Activated T-helper 1 cell treated with anti-CD3 and anti-CD28 coated beads, Interleukin-12 subunit alpha, Interleukin-12 subunit beta, Interleukin-2, Interleukin-4 antibody, amounts not matched to agents 30 ng/mL and 10 ng/mL and 1 ng/mL, durations not matched to agents 14 hours and 24 hours and 36 hours (primary cell): ENCODE results near the gene ALOX5. TPM values are rescaled to one million over a fixed set of nuclear protein-coding genes. Genes with fewer than 3 reads are reported as not detected.

Experiments
- DNase-seq: peaks from one replicate; pipeline ENCODE4 v3.0.0; 2021; ENCODE audit warnings: low spot score
- H3K27ac Mint-ChIP-seq: one replicate; pipeline ENCODE4 v1.8.0; 2021; ENCODE audit warnings: mild to moderate bottlenecking, mixed read lengths
- H3K27me3 Mint-ChIP-seq: one replicate; pipeline ENCODE4 v1.8.0; 2022; ENCODE audit warnings: mild to moderate bottlenecking, moderate library complexity, mixed read lengths; ENCODE audit not compliant: insufficient read depth
- H3K36me3 Mint-ChIP-seq: one replicate; pipeline ENCODE4 v1.8.0; 2021; ENCODE audit warnings: low read depth, mixed read lengths
- H3K4me1 Mint-ChIP-seq: one replicate; pipeline ENCODE4 v1.8.0; 2021; ENCODE audit warnings: low read depth, mixed read lengths
- H3K4me3 Mint-ChIP-seq: one replicate; pipeline ENCODE4 v1.8.0; 2021; ENCODE audit warnings: mild to moderate bottlenecking, moderate library complexity, mixed read lengths
- H3K9me3 Mint-ChIP-seq: one replicate; pipeline ENCODE4 v1.8.0; 2021; ENCODE audit warnings: mixed read lengths
- intact Hi-C: fragments of 100-400 bp; cut with micrococcal nuclease; formaldehyde crosslinking; loops from one replicate; pipeline ENCODE4 v1.15.1; 2024
- total RNA-seq: library from RNA; stranded (reverse); gene quantifications from 2 replicates; pipeline ENCODE4 v1.2.3, GENCODE V29; 2022

The ALOX5 gene
- total RNA-seq, 1 donor from 2014 or later = 2.9 TPM

DNA sequence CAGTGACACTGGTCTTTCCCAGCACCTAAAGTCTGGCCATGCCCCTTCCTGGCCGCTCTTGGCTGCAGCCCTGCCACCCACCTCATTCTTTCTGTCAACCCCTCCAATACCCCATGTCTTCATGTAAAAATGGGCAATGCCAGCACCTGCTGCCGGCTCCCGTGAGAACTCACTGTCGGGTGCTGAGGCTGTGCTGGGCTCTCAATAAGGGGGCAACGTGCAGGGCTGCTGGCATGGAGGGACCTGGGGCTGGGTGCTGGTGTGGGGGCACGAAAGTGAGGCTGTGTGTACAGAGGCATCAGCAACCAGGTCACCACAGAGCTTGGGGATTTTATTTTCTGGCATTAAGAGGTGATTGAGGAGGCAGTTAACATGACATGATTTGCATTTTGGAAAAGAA, 65.3 kb downstream of the ALOX5 start:
- H3K27me3 Mint-ChIP-seq = peaks cover 2% of the 10 kb centered on the region
- no peak for DNase-seq
- H3K36me3 Mint-ChIP-seq = peaks cover 3% of the 10 kb centered on the region
- no peak overlapping the region for H3K27ac Mint-ChIP-seq
- H3K4me1 Mint-ChIP-seq = peaks cover 20% of the 10 kb centered on the region
- intact Hi-C loops = no loop called here
- H3K9me3 Mint-ChIP-seq = no peaks in the 10 kb centered on the region
- H3K4me3 Mint-ChIP-seq = no peak overlapping the region

DNA sequence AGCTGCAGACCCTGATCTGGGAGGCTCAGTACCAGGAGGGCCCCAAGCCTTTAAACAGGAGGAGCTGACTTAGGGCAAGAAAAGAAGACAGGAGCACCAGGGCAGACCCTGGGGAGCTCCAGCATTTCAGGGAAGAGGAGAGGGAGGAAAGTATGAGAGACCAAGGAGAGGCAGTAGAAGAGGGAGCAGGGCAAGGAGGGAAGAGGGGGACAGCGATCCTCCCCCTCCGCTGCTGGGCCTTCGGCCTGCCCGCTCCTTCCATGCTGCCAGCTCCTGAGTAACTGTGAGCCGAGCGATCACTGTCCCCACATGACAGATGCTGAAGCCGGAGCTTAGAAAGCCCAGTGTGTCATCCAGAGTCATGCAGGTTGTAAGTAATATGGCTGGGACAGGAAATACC, 65.9 kb downstream of the ALOX5 start:
- Mint-ChIP-seq H3K4me3 (no peak overlapping the region), H3K27ac (no peak overlapping the region), H3K36me3 (no peaks in the 10 kb centered on the region), H3K4me1 (peaks cover 15% of the 10 kb centered on the region), H3K9me3 (no peaks in the 10 kb centered on the region), H3K27me3 (peaks cover 2% of the 10 kb centered on the region)
- intact Hi-C loops = no loop called here
- no peak for DNase-seq

DNA sequence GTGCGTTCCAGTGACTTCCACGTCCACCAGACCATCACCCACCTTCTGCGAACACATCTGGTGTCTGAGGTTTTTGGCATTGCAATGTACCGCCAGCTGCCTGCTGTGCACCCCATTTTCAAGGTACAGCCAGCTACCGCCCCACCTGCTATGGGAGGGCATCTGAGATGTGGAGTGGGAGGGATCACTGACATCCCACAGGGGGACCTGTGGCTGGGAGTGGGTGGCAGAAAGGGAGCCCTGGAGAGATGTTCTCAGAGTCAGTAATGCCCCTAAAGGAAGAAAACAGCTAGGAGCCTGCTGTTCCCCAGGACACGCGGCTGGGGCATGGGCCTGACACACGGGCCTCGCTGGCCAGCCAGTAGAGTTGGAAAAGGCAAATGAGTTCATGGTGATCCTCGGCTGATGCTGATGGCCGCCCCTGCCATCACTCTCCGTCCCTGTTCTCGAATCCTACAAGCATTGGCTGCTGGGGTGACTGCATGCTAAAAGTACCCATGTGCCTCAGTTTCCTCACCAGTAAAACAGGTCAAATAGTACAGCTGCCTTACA, 66.6 kb downstream of the ALOX5 start:
- H3K27me3 Mint-ChIP-seq = peaks cover 2% of the 10 kb centered on the region
- intact Hi-C loops = no loop called here
- no peaks in the 10 kb centered on the region for H3K36me3 Mint-ChIP-seq
- no peak overlapping the region for H3K27ac Mint-ChIP-seq
- no peak for DNase-seq
- no peak overlapping the region for H3K4me3 Mint-ChIP-seq
- H3K9me3 Mint-ChIP-seq = no peaks in the 10 kb centered on the region
- H3K4me1 Mint-ChIP-seq = peaks cover 14% of the 10 kb centered on the region

DNA sequence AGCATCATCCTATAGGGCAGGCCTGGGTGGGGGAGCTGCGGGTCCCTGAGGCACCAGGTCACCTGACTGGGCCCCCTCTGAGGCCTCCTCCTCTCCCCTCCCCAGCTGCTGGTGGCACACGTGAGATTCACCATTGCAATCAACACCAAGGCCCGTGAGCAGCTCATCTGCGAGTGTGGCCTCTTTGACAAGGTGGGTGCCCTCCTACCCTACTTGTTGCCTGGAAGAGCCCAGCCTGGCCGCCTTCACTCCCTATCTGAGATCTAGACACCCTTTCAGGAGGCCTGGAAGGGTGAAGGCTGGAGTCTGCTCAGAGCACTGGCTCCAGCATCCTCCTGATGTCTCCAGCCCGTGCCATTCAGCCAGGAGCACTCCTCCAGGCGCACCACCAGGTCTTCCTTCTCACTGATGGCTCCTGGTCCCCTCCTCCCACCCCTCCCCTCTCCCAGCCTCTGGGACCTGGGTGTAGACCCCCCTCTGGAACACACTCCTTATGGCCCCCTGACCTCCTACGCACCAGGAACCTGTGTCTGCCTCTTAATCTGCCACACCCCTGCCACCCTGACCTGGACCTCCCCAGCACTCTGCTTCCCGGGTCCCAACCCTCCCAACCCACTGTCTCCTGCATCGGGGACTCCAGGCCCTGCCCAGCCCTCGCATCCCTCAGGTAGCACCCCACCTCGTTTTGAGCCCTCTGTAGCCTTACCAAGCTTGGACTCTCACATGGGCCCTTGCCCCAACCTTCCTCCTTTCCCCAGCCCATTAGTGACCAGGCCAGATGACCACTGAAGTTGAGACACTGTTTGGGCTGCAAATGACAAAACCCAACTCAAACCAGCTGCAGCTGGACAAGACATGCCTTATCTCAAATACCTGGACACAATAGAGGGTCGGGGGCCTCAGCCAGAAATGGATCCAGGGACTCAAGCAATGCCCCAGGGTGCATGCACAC, 67.5 kb downstream of the ALOX5 start:
- no peak overlapping the region for H3K4me3 Mint-ChIP-seq
- no peak overlapping the region for H3K27ac Mint-ChIP-seq
- intact Hi-C loops = no loop called here
- peaks cover 4% of the 10 kb centered on the region for H3K27me3 Mint-ChIP-seq
- no peaks in the 10 kb centered on the region for H3K9me3 Mint-ChIP-seq
- no peak for DNase-seq
- H3K36me3 Mint-ChIP-seq = no peaks in the 10 kb centered on the region
- peaks cover 14% of the 10 kb centered on the region for H3K4me1 Mint-ChIP-seq

GRCh38 chr10:45442251-45442650, 68.2 kb downstream of the ALOX5 start:
- H3K27me3 Mint-ChIP-seq = peaks cover 7% of the 10 kb centered on the region
- intact Hi-C loops = no loop called here
- no peak for DNase-seq
- H3K27ac Mint-ChIP-seq = no peak overlapping the region
- no peaks in the 10 kb centered on the region for H3K9me3 Mint-ChIP-seq
- H3K36me3 Mint-ChIP-seq = no peaks in the 10 kb centered on the region
- H3K4me1 Mint-ChIP-seq = peaks cover 14% of the 10 kb centered on the region
- H3K4me3 Mint-ChIP-seq = no peak overlapping the region

DNA sequence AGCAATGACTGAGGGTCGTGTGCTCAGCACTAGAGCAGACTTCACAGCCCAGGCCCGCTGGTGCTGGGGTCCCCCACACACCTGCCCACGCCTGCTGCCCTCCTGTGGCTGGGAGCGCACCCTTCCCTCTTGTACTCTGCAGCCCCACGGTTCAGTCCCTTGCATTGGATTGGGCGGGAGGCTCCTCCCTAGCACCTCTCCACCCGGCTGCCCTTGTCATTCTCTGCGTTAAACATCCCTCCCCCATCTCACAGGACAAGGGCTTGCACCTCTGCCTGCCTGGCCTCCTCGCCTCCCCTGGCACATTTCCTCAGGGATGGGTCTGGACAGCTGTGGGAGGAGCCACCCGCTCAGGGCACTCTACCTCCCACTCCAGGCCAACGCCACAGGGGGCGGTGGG, 68.6 kb downstream of the ALOX5 start:
- Mint-ChIP-seq H3K36me3 (no peaks in the 10 kb centered on the region), H3K4me3 (no peak overlapping the region), H3K9me3 (no peaks in the 10 kb centered on the region), H3K27me3 (peaks cover 7% of the 10 kb centered on the region), H3K27ac (no peak overlapping the region), H3K4me1 (peaks cover 11% of the 10 kb centered on the region)
- DNase-seq = no peak
- intact Hi-C loops = no loop called here

DNA sequence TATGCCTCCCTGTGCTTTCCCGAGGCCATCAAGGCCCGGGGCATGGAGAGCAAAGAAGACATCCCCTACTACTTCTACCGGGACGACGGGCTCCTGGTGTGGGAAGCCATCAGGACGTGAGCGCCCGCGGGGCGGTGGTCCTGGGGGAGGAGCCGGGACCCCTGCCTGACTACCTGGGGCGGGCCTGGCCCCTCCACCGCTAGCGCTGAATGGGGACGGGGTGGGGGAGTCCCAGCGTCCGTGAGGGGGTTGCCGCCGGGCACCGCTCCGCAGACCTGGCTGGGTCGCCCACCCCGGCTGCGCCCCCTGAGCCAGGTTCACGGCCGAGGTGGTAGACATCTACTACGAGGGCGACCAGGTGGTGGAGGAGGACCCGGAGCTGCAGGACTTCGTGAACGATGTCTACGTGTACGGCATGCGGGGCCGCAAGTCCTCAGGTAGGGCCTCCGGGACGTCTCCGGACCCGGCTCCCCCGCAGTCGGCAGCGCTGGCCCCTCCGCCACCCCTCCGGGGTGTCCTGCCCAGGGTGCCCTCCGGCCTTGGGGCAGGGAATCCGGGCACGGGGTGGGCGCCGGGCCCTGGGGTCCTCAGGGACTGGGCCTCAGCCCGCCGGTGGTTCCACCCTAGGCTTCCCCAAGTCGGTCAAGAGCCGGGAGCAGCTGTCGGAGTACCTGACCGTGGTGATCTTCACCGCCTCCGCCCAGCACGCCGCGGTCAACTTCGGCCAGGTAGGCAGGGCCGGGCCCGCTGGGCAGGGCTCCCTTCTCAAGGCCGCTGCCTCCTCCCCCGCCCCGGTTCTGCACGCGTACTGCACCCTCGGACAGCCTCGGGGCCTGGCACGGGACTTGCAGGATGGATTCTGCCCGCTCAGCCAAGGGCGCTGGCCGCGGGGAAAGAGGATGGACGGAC, 69.3 kb downstream of the ALOX5 start:
- no peak overlapping the region for H3K27ac Mint-ChIP-seq
- no peaks in the 10 kb centered on the region for H3K9me3 Mint-ChIP-seq
- no peak for DNase-seq
- peaks cover 4% of the 10 kb centered on the region for H3K27me3 Mint-ChIP-seq
- H3K4me1 Mint-ChIP-seq = peaks cover 4% of the 10 kb centered on the region
- H3K4me3 Mint-ChIP-seq = no peak overlapping the region
- H3K36me3 Mint-ChIP-seq = no peaks in the 10 kb centered on the region
- intact Hi-C loops = no loop called here

DNA sequence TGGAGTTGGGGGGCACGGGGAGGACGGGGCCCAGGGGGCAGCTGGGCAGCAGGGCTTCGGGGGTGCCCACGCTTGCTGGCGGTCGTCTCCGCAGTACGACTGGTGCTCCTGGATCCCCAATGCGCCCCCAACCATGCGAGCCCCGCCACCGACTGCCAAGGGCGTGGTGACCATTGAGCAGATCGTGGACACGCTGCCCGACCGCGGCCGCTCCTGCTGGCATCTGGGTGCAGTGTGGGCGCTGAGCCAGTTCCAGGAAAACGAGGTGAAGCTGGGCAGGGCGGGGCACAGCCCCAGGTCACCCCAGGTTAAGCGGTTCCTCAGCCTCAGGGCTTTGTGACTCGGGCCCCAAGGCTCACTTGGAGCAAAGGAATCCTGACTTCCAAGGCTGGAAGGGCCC, 70.0 kb downstream of the ALOX5 start:
- Mint-ChIP-seq H3K36me3 (no peaks in the 10 kb centered on the region), H3K4me1 (peaks cover 3% of the 10 kb centered on the region), H3K27ac (no peak overlapping the region), H3K4me3 (no peak overlapping the region), H3K27me3 (peaks cover 4% of the 10 kb centered on the region), H3K9me3 (no peaks in the 10 kb centered on the region)
- intact Hi-C loops = no loop called here
- DNase-seq = no peak

DNA sequence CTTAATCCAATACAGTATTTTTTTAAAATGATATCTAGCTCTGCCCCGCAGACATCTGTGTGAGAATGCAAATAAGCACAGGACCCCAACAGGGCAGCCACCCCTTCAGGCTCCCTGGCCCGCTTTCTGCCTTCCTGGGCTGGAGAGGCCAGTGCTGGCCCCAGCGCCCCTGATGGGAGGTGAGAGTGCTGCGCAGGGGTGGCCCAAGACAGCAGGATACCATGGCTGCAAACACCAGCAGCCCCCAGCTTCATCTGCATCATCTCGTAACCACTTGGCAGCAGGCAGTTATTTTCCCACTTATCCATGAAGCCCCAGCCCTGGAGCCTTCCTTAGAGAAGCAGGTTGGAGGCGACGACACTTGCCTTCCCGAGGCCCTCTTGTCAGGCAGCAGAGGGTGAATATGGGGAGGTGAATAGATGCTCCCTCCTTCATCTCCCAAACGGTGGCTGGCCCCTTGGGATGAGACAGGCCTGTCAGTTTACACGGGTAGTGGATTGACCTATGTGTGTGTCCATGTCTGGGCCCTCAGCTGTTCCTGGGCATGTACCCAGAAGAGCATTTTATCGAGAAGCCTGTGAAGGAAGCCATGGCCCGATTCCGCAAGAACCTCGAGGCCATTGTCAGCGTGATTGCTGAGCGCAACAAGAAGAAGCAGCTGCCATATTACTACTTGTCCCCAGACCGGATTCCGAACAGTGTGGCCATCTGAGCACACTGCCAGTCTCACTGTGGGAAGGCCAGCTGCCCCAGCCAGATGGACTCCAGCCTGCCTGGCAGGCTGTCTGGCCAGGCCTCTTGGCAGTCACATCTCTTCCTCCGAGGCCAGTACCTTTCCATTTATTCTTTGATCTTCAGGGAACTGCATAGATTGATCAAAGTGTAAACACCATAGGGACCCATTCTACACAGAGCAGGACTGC, 71.2 kb downstream of the ALOX5 start:
- Mint-ChIP-seq H3K4me3 (no peak overlapping the region), H3K9me3 (no peaks in the 10 kb centered on the region), H3K27ac (no peak overlapping the region), H3K27me3 (peaks cover 4% of the 10 kb centered on the region), H3K36me3 (no peaks in the 10 kb centered on the region), H3K4me1 (peaks cover 3% of the 10 kb centered on the region)
- intact Hi-C loops = no loop called here
- no peak for DNase-seq

DNA sequence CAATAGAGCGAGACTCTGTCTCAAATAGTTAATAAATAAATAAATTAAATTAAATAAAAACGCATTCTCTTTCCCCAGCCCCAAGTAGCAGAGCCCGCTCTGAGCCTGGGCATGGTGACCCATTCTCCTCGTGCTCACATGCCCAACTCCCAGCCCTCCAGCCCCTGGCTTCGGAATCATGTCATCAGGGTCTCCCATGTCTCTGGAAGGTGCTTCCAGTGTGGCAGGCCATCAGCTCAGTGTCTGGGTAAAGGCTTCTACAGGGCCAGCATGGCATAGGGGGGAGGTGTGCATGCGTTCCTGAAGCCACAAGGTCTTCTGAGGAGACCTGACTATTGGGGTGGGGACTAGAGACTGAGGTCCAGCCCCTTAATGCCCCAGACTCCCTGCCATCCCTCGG, 72.8 kb downstream of the ALOX5 start:
- Mint-ChIP-seq H3K4me3 (no peak overlapping the region), H3K36me3 (peaks cover 8% of the 10 kb centered on the region), H3K27me3 (peaks cover 4% of the 10 kb centered on the region), H3K9me3 (no peaks in the 10 kb centered on the region), H3K27ac (no peak overlapping the region), H3K4me1 (peaks cover 11% of the 10 kb centered on the region)
- intact Hi-C loops = no loop called here
- no peak for DNase-seq

GRCh38 chr10:45447416-45447815, 73.4 kb downstream of the ALOX5 start:
- intact Hi-C loops = no loop called here
- peaks cover 17% of the 10 kb centered on the region for H3K4me1 Mint-ChIP-seq
- no peak overlapping the region for H3K27ac Mint-ChIP-seq
- no peak for DNase-seq
- H3K9me3 Mint-ChIP-seq = no peaks in the 10 kb centered on the region
- H3K36me3 Mint-ChIP-seq = peaks cover 8% of the 10 kb centered on the region
- no peak overlapping the region for H3K4me3 Mint-ChIP-seq
- H3K27me3 Mint-ChIP-seq = peaks cover 4% of the 10 kb centered on the region

DNA sequence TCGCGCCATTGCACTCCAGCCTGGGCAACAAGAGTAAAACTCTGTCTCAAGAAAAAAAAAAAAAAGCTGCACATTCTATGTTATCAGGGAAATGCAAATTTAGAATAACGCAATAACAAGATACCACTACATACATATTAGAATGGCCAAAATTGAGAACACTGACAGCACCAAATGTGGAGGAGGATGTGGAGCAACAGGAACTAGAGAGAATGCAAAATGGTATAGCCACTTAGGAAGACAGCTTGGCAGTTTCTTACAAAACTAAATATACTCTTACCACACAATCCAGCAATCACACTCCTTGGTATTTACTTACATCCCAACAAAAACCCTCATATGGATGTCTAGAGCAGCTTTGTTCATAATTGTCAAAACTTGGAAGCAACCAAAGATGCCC, 76.8 kb downstream of the ALOX5 start:
- H3K4me1 Mint-ChIP-seq = peaks cover 40% of the 10 kb centered on the region
- H3K36me3 Mint-ChIP-seq = peaks cover 19% of the 10 kb centered on the region
- DNase-seq = no peak
- no peak overlapping the region for H3K4me3 Mint-ChIP-seq
- no peaks in the 10 kb centered on the region for H3K9me3 Mint-ChIP-seq
- intact Hi-C loops = no loop called here
- peaks cover 3% of the 10 kb centered on the region for H3K27me3 Mint-ChIP-seq
- H3K27ac Mint-ChIP-seq = no peak overlapping the region
